Measurements from ENCODE around the gene TOM1L2.

The TOM1L2 gene

GRCh38 chr17:17833658-17834357 is 138.4 kb downstream of the TOM1L2 start:
- no peaks in the 10 kb centered on the region for H3K9me3 Mint-ChIP-seq
- no peak for ATAC-seq
- H3K27me3 Mint-ChIP-seq: no peaks in the 10 kb centered on the region
- H3K4me3 Mint-ChIP-seq: peak overlapping the region; percentile 89 to 95
- H3K4me1 Mint-ChIP-seq: peaks cover 87% of the 10 kb centered on the region
- DNase-seq: no peak
- H3K27ac Mint-ChIP-seq: peak overlapping the region; percentile 58 to 93

GRCh38 chr17:17832032-17832363 is 140.2 kb downstream of the TOM1L2 start:
- Mint-ChIP-seq H3K4me1 (peaks cover 86% of the 10 kb centered on the region), H3K9me3 (no peaks in the 10 kb centered on the region), H3K27ac (no peak overlapping the region), H3K4me3 (peak overlapping the region; percentile 7 to 59), H3K27me3 (no peaks in the 10 kb centered on the region)
- DNase-seq (no peak), ATAC-seq (no peak)

- no peak overlapping the region for H3K4me3 Mint-ChIP-seq
- no peak overlapping the region for H3K27ac Mint-ChIP-seq
- H3K4me1 Mint-ChIP-seq: peaks cover 90% of the 10 kb centered on the region
- no peaks in the 10 kb centered on the region for H3K9me3 Mint-ChIP-seq
- ATAC-seq (no peak), DNase-seq (no peak)
- H3K27me3 Mint-ChIP-seq: no peaks in the 10 kb centered on the region
Measured at GRCh38 chr17:17831208-17832031, 140.8 kb downstream of the TOM1L2 start.

- no peaks in the 10 kb centered on the region for H3K9me3 Mint-ChIP-seq
- peaks cover 93% of the 10 kb centered on the region for H3K4me1 Mint-ChIP-seq
- DNase-seq (no peak), ATAC-seq (no peak)
- no peak overlapping the region for H3K4me3 Mint-ChIP-seq
- H3K27ac Mint-ChIP-seq: no peak overlapping the region
- no peaks in the 10 kb centered on the region for H3K27me3 Mint-ChIP-seq
Measured at GRCh38 chr17:17830740-17831207, 141.4 kb downstream of the TOM1L2 start.

GRCh38 chr17:17830269-17830567 is 142.0 kb downstream of the TOM1L2 start:
- DNase-seq: no peak
- H3K27ac Mint-ChIP-seq: no peak overlapping the region
- H3K4me1 Mint-ChIP-seq: peaks cover 93% of the 10 kb centered on the region
- no peak for ATAC-seq
- no peaks in the 10 kb centered on the region for H3K9me3 Mint-ChIP-seq
- H3K4me3 Mint-ChIP-seq: no peak overlapping the region
- H3K27me3 Mint-ChIP-seq: no peaks in the 10 kb centered on the region

GRCh38 chr17:17827826-17828621 is 144.2 kb downstream of the TOM1L2 start:
- H3K27me3 Mint-ChIP-seq: no peaks in the 10 kb centered on the region
- peak overlapping the region; percentile 19 to 54 for H3K4me3 Mint-ChIP-seq
- DNase-seq (no peak), ATAC-seq (no peak)
- H3K4me1 Mint-ChIP-seq: peaks cover 92% of the 10 kb centered on the region
- peak overlapping the region in 1 of 2 donors; percentile 50 for H3K27ac Mint-ChIP-seq
- no peaks in the 10 kb centered on the region for H3K9me3 Mint-ChIP-seq

- H3K4me1 Mint-ChIP-seq: peaks cover 95% of the 10 kb centered on the region
- no peak for DNase-seq
- no peaks in the 10 kb centered on the region for H3K9me3 Mint-ChIP-seq
- peak overlapping the region in 1 of 2 donors; percentile 28 for H3K27ac Mint-ChIP-seq
- H3K4me3 Mint-ChIP-seq: peak overlapping the region; percentile 57 to 70
- no peaks in the 10 kb centered on the region for H3K27me3 Mint-ChIP-seq
- ATAC-seq: no peak
Measured at GRCh38 chr17:17826942-17827785, 145.0 kb downstream of the TOM1L2 start.

GRCh38 chr17:17826342-17826713 is 145.9 kb downstream of the TOM1L2 start:
- Mint-ChIP-seq H3K9me3 (no peaks in the 10 kb centered on the region), H3K27me3 (no peaks in the 10 kb centered on the region), H3K4me1 (peaks cover 95% of the 10 kb centered on the region), H3K4me3 (peak overlapping the region; percentile 57 to 70), H3K27ac (peak overlapping the region; percentile 72 to 92)
- ATAC-seq: no peak
- DNase-seq: no peak

- Mint-ChIP-seq H3K27me3 (no peaks in the 10 kb centered on the region), H3K27ac (peak overlapping the region; percentile 13 to 96), H3K9me3 (no peaks in the 10 kb centered on the region), H3K4me1 (peaks cover 95% of the 10 kb centered on the region), H3K4me3 (peak overlapping the region; percentile 76 to 81)
- no peak for ATAC-seq
- DNase-seq: no peak
Measured at GRCh38 chr17:17824783-17825614, 147.2 kb downstream of the TOM1L2 start.

GRCh38 chr17:17824119-17824782 is 147.9 kb downstream of the TOM1L2 start:
- Mint-ChIP-seq H3K27ac (peak overlapping the region; percentile 96 to 97), H3K27me3 (no peaks in the 10 kb centered on the region), H3K4me3 (peak overlapping the region; percentile 76 to 81), H3K9me3 (no peaks in the 10 kb centered on the region), H3K4me1 (peaks cover 95% of the 10 kb centered on the region)
- peak; percentile 64 for ATAC-seq
- DNase-seq: peak in 1 of 2 donors; percentile 78

GRCh38 chr17:17823433-17824118 is 148.6 kb downstream of the TOM1L2 start:
- no peaks in the 10 kb centered on the region for H3K27me3 Mint-ChIP-seq
- ATAC-seq (peak; percentile 73), DNase-seq (peak; percentile 80 to 84)
- H3K4me1 Mint-ChIP-seq: peaks cover 96% of the 10 kb centered on the region
- H3K27ac Mint-ChIP-seq: peak overlapping the region; percentile 96 to 97
- H3K9me3 Mint-ChIP-seq: no peaks in the 10 kb centered on the region
- H3K4me3 Mint-ChIP-seq: peak overlapping the region; percentile 76 to 81

- H3K27me3 Mint-ChIP-seq: no peaks in the 10 kb centered on the region
- H3K9me3 Mint-ChIP-seq: no peaks in the 10 kb centered on the region
- ATAC-seq (no peak), DNase-seq (no peak)
- H3K27ac Mint-ChIP-seq: peak overlapping the region; percentile 69 to 76
- H3K4me3 Mint-ChIP-seq: peak overlapping the region; percentile 71 to 76
- peaks cover 92% of the 10 kb centered on the region for H3K4me1 Mint-ChIP-seq
Measured at GRCh38 chr17:17822616-17823015, 149.6 kb downstream of the TOM1L2 start.

GRCh38 chr17:17822189-17822588 is 150.0 kb downstream of the TOM1L2 start:
- ATAC-seq (no peak), DNase-seq (no peak)
- Mint-ChIP-seq H3K9me3 (no peaks in the 10 kb centered on the region), H3K27me3 (no peaks in the 10 kb centered on the region), H3K4me3 (peak overlapping the region; percentile 71 to 76), H3K4me1 (peaks cover 92% of the 10 kb centered on the region), H3K27ac (no peak overlapping the region)

All from stimulated activated naive CD8-positive, alpha-beta T cell treated with anti-CD3 and anti-CD28 coated beads, Interleukin-15, amount 100 ng/mL, for 72 hours (primary cell).